Breast epithelium (tissue), 3 donors: Measurements from ENCODE around the gene ARL4D.

ENCODE experiments used
- POLR2A ChIP-seq: fragments of 450-650 bp; IDR thresholded peaks from one replicate; pipeline ENCODE4 v1.6.1; 2016; ENCODE audit warnings: antibody characterized with exemption, mild to moderate bottlenecking, moderate library complexity
- TF ChIP-seq, protein P1 (sequence below), 3 donors: fragments of 450-650 bp; IDR thresholded peaks; one replicate each; pipeline ENCODE4 v1.5.1; 2016 to 2017; ENCODE audit warnings: antibody characterized with exemption in 3 of 3, mild to moderate bottlenecking in 3 of 3, moderate library complexity in 3 of 3

GRCh38 chr17:43428524-43428923, 29.7 kb downstream of the ARL4D start:
- TF ChIP-seq, protein P1, sequence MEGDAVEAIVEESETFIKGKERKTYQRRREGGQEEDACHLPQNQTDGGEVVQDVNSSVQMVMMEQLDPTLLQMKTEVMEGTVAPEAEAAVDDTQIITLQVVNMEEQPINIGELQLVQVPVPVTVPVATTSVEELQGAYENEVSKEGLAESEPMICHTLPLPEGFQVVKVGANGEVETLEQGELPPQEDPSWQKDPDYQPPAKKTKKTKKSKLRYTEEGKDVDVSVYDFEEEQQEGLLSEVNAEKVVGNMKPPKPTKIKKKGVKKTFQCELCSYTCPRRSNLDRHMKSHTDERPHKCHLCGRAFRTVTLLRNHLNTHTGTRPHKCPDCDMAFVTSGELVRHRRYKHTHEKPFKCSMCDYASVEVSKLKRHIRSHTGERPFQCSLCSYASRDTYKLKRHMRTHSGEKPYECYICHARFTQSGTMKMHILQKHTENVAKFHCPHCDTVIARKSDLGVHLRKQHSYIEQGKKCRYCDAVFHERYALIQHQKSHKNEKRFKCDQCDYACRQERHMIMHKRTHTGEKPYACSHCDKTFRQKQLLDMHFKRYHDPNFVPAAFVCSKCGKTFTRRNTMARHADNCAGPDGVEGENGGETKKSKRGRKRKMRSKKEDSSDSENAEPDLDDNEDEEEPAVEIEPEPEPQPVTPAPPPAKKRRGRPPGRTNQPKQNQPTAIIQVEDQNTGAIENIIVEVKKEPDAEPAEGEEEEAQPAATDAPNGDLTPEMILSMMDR (IDR thresholded peaks at IDR 0.05), result no peak
- TF ChIP-seq POLR2A, result no peak
